Breast epithelium (tissue), 4 donors: Measurements from ENCODE around the gene ABHD5. TPM values are rescaled to one million over a fixed set of nuclear protein-coding genes. Genes with fewer than 3 reads are reported as not detected.

Experiments used
- DNase-seq, 2 donors: peaks; one replicate each; pipeline ENCODE4 v3.0.0-alpha.2; 2019; ENCODE audit warnings: low spot score in 2 of 2
- H3K27ac ChIP-seq, 2 donors: fragments of 200-600 bp; sonication (generic) in 1 of 2; one replicate each; pipeline ENCODE4 v1.5.1; 2016 to 2019; ENCODE audit warnings: mild to moderate bottlenecking in 1 of 2
- H3K27me3 ChIP-seq, 2 donors: fragments of 200-600 bp; sonication (generic) in 1 of 2; one replicate each; pipeline versions ENCODE4 v1.5.1 to v1.6.0; 2017 to 2019; ENCODE audit warnings: control low read depth in 1 of 2, mild to moderate bottlenecking in 1 of 2
- H3K36me3 ChIP-seq: fragments of 200-600 bp; one replicate; pipeline ENCODE4 v1.5.1; 2019
- H3K4me1 ChIP-seq, 2 donors: fragments of 200-600 bp; sonication (generic); one replicate each; pipeline ENCODE4 v1.5.1; 2016 to 2019; ENCODE audit warnings: control low read depth in 1 of 2
- H3K4me3 ChIP-seq, 3 donors: fragments of 200-600 bp; sonication (generic); 1 replicate in 2 of 3; 2 replicates in 1 of 3; pipeline ENCODE4 v1.5.1; 2016 to 2019; ENCODE audit warnings: mild to moderate bottlenecking in 3 of 3, moderate library complexity in 2 of 3
- H3K9me3 ChIP-seq, 2 donors: fragments of 200-600 bp; sonication (generic) in 1 of 2; one replicate each; pipeline ENCODE4 v1.5.1; 2016 to 2019; ENCODE audit warnings: control low read depth in 1 of 2
- POLR2A ChIP-seq: fragments of 450-650 bp; IDR thresholded peaks from one replicate; pipeline ENCODE4 v1.6.1; 2016; ENCODE audit warnings: antibody characterized with exemption, mild to moderate bottlenecking, moderate library complexity
- POLR2AphosphoS5 ChIP-seq, 3 donors: sonication (generic); formaldehyde crosslinking; IDR thresholded peaks; one replicate each; pipeline ENCODE4 v1.6.1; 2017; ENCODE audit warnings: antibody characterized with exemption in 3 of 3
- intact Hi-C: fragments of 100-400 bp; cut with DNase I; formaldehyde crosslinking; loops from one replicate; pipeline ENCODE4 v1.15.1; 2023; ENCODE audit warnings: low total_unique reads
- total RNA-seq, 3 donors: library from RNA; depleted of rRNA; stranded (reverse); fragments of >200 nt; gene quantifications; one replicate each; pipeline ENCODE4 v1.1.0, GENCODE V29; 2016
- TF ChIP-seq, protein P1 (sequence below), 3 donors: fragments of 450-650 bp; IDR thresholded peaks; one replicate each; pipeline ENCODE4 v1.5.1; 2016 to 2017; ENCODE audit warnings: antibody characterized with exemption in 3 of 3, mild to moderate bottlenecking in 3 of 3, moderate library complexity in 3 of 3

The ABHD5 gene
- total RNA-seq, 3 donors from 2014 or later, result 40.0 to 99.9 (median 47.9) TPM

DNA sequence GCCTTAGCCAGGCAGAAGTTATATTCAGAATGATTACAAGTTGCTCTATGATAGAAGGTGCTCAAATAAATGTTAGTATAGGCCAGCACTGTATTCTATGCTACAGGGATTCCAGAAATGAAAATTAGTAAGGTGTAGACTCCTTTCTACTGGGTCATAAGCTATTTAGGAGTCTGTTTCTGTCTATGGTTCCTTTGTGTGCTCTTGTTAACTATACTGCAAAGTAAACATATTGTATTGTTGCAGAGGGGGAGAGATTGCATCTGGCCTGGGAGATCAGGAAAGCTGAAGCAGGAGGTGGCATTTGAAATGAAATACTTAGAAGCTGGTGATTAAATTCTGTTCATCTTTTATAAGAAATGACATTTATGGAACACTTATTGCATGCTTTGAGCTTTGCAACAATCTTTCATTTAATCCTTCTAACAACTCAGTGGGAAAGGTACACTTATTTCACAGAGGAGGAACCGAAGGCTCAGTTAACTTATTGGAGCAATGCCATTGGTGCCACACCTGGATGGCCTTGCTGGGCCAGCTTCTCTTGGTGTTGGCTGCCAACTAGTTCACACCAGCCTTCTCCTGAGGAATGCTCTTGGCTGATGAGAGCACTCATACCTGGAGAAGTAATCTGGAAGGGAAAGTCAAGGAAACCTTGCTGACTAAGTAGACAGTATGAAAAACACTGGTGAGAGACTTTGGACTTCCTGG is 39.1 kb downstream of the ABHD5 start:
- Histone ChIP-seq H3K27me3 (no peaks in the 10 kb centered on the region), H3K4me3 (no peak overlapping the region), H3K4me1 (no peaks in the 10 kb centered on the region), H3K27ac (no peak overlapping the region), H3K9me3 (no peaks in the 10 kb centered on the region), H3K36me3 (no peaks in the 10 kb centered on the region)
- TF ChIP-seq POLR2AphosphoS5 (IDR thresholded peaks at IDR 0.05), result no peak
- no peak for TF ChIP-seq POLR2A
- TF ChIP-seq, protein P1, sequence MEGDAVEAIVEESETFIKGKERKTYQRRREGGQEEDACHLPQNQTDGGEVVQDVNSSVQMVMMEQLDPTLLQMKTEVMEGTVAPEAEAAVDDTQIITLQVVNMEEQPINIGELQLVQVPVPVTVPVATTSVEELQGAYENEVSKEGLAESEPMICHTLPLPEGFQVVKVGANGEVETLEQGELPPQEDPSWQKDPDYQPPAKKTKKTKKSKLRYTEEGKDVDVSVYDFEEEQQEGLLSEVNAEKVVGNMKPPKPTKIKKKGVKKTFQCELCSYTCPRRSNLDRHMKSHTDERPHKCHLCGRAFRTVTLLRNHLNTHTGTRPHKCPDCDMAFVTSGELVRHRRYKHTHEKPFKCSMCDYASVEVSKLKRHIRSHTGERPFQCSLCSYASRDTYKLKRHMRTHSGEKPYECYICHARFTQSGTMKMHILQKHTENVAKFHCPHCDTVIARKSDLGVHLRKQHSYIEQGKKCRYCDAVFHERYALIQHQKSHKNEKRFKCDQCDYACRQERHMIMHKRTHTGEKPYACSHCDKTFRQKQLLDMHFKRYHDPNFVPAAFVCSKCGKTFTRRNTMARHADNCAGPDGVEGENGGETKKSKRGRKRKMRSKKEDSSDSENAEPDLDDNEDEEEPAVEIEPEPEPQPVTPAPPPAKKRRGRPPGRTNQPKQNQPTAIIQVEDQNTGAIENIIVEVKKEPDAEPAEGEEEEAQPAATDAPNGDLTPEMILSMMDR (IDR thresholded peaks at IDR 0.05), result no peak
- intact Hi-C loops, result no loop called here
- peak in 1 of 2 donors; percentile 33 for DNase-seq

DNA sequence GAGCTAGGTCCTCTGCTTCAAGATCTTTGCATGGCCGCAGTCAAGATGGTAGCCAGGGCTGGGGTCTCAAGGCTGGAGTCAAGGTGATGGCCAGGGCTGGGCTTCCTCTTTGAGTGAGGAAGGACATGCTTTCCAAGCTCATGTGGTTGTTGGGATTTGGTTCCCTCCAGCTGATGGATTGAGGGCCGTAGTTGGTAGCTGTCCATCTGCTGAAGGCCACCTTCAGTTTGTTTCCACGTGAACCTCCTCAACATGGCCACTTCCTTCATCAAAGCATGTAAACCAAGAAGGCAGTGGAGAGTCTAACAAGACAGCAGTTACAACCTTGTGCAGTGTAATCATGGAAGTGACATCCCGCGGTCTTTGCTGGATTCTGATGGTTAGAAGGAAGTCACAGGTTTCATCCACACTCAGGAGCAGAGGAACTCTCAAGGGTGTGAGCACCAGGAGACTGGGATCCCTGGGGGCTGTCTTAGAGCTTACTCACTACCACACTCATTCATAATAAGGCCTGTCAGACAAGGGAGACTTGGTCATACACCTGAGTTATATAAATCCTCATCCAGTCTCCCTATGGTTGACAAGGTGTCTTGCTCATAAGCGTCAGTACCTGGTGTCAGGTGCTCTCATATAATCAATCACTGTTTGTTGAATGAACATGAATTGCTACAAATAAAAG is 42.1 kb downstream of the ABHD5 start:
- no peak for DNase-seq
- Histone ChIP-seq H3K4me1 (no peaks in the 10 kb centered on the region), H3K36me3 (no peaks in the 10 kb centered on the region), H3K9me3 (no peaks in the 10 kb centered on the region), H3K27me3 (no peaks in the 10 kb centered on the region), H3K27ac (no peak overlapping the region), H3K4me3 (no peak overlapping the region)
- TF ChIP-seq POLR2A (no peak), POLR2AphosphoS5 (IDR thresholded peaks at IDR 0.05) (no peak)
- intact Hi-C loops, result no loop called here

DNA sequence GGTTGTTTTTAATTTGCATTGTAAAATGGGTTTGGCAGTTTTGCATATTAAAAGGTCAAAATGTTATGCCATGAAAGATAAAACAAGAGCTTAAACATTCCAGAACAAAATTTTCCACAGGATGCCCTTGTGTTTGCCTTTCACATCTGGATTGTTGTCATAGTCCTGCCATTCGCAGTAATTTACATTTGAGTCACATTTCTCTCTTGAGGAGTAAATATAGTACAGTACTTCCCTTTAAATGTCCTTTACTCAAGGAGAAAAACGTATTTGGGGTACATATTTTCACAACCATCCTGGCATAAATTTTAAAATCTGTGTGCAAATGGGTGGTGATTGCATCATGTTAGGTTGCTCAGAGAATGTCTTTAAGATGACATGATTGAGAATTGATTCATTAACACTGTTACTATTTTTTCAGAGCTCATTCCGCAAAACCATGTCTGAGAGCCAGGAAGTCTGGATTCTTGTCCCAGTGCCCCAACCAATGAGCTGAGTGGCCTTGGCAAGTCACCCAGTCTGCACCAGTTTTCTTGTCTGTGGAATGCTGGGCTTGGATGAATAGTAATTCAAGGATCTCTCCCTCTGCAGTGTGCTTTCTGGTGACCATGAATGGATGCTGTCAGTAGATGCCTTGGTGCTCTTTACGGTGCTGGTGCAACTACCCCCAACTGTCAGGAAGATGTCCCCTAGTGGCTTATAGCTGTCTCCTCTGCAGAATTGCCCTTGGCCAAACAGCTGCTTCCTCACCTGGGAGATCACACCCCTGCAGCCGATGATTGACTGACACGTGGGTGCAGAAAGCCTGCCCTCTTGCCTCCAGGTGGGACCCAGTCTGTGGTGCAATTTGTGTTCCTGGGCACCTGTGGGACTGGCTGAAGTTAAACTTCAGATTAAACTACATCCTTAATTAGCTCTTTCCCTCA is 43.0 kb downstream of the ABHD5 start:
- TF ChIP-seq POLR2A (no peak), POLR2AphosphoS5 (IDR thresholded peaks at IDR 0.05) (no peak)
- TF ChIP-seq, protein P1 (IDR thresholded peaks at IDR 0.05), result no peak
- no peaks in the 10 kb centered on the region for H3K36me3 ChIP-seq
- peak in 1 of 2 donors; percentile 57 for DNase-seq
- no peaks in the 10 kb centered on the region for H3K9me3 ChIP-seq
- no peaks in the 10 kb centered on the region for H3K27me3 ChIP-seq
- no peaks in the 10 kb centered on the region for H3K4me1 ChIP-seq
- intact Hi-C loops, result no loop called here
- no peak overlapping the region for H3K27ac ChIP-seq
- H3K4me3 ChIP-seq, result no peak overlapping the region

DNA sequence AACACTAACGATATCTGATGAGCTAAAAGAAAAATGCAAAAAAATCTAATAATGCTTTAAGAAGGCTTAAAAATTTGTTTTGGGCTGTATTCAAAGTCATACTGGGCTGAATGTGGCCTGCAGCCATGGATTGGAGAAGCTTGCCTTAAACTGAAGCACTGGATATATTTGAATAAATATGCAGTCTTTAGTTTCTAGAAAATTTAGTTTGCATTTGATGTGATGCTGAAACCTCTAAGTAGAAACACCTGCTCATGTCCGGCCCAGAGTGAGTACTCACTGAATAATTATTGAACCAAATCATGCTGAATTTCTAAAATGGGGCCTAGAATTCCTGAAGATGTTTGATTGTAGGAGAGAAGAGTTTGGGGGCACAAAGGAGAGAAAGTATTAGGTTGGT is 43.9 kb downstream of the ABHD5 start:
- H3K27ac ChIP-seq, result no peak overlapping the region
- no peak overlapping the region for H3K4me3 ChIP-seq
- intact Hi-C loops, result no loop called here
- no peak for DNase-seq
- H3K27me3 ChIP-seq, result no peaks in the 10 kb centered on the region
- no peaks in the 10 kb centered on the region for H3K36me3 ChIP-seq
- no peaks in the 10 kb centered on the region for H3K9me3 ChIP-seq
- TF ChIP-seq POLR2A (no peak), POLR2AphosphoS5 (IDR thresholded peaks at IDR 0.05) (no peak)
- TF ChIP-seq, protein P1 (IDR thresholded peaks at IDR 0.05), result no peak
- H3K4me1 ChIP-seq, result no peaks in the 10 kb centered on the region

DNA sequence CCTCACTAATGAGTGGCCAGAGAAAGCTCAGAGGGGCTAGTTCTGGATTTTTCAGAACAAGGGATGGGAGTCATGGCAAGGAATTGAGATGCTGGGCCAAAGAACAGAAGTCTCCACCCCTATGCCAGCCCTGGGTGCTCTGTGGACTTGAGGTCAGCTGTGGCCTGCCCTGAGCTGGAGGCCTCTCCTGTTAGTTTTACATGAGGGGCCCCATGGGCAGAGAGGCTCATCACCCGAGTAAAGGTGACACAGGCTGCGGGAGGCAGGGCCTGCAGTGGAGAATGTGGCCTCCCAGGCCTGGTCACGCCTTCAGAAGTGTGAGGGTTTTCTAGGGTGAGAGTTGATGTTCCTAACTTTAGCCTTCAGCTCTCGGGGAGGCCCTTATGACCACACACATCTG is 44.9 kb downstream of the ABHD5 start:
- no peaks in the 10 kb centered on the region for H3K36me3 ChIP-seq
- TF ChIP-seq POLR2AphosphoS5 (IDR thresholded peaks at IDR 0.05), result no peak
- intact Hi-C loops, result no loop called here

More for the DNA sequence above, 44.9 kb downstream of the ABHD5 start:
- Histone ChIP-seq H3K9me3 (no peaks in the 10 kb centered on the region), H3K4me3 (no peak overlapping the region), H3K27me3 (no peaks in the 10 kb centered on the region), H3K4me1 (no peaks in the 10 kb centered on the region), H3K27ac (no peak overlapping the region)
- DNase-seq, result no peak
